HCT116 (cell line): ENCODE data around the gene UQCRQ. TPM values are rescaled to one million over a fixed set of nuclear protein-coding genes. Genes with fewer than 3 reads are reported as not detected.

Experiments
- ATAC-seq: fragments of 200-7000 bp; cut with Tn5 transposase; 2 replicates; pipeline ENCODE4 v1.9.1; 2020; ENCODE audit warnings: mild to moderate bottlenecking, moderate library complexity
- BruUV-seq: library from RNA; stranded (reverse); fragments of 400-500 nt; replicated peaks from 2 replicates; lab custom pipeline; 2021; lab: Mats Ljungman, UMichigan
- CTCF ChIA-PET: fragments of 300-600 bp; sonication (Branson Sonifier 250); formaldehyde crosslinking; loops from one replicate; lab custom pipeline; 2021; ENCODE audit warnings: antibody characterized with exemption; lab: Charles Lee
- POLR2A ChIA-PET: fragments of 300-600, 350-600 bp; sonication (Branson Sonifier 250); formaldehyde crosslinking; loops from one replicate; lab custom pipeline; 2021; ENCODE audit warnings: antibody characterized with exemption; lab: Charles Lee
- RAD21 ChIA-PET, 2 experiments: fragments of 300-600 bp; sonication (Branson Sonifier 250); formaldehyde crosslinking; loops; one replicate each; lab custom pipeline; 2023; ENCODE audit warnings: low total read pairs in 2 of 2; ENCODE audit not compliant: uncharacterized antibody in 2 of 2, unreplicated experiment in 2 of 2, low non-redundant PET in 1 of 2; lab: Charles Lee
- DNase-seq: peaks from one replicate; pipeline ENCODE4 v3.0.0-alpha.2; 2010; ENCODE audit warnings: low read depth, low spot score
- H2AFZ ChIP-seq: fragments of 200-600 bp; shearing (Covaris generic), sonication (generic); 2 replicates; pipeline ENCODE4 v1.6.1; 2017; ENCODE audit warnings: low read depth, mixed run types, mixed read lengths, antibody characterized with exemption, low read length; ENCODE audit not compliant: poor library complexity, severe bottlenecking
- H3K27ac ChIP-seq: 2 replicates; pipeline ENCODE4 v1.5.1; 2012; ENCODE audit warnings: low read depth, low read length
- H3K27me3 ChIP-seq: fragments of 200-600 bp; sonication (generic); 2 replicates; pipeline ENCODE4 v1.6.1; 2016; ENCODE audit warnings: mixed run types, low read length, mixed read lengths; ENCODE audit not compliant: insufficient read depth
- H3K36me3 ChIP-seq, 2 experiments: fragments of 200-500 bp in 1 of 2; fragments of 200-600 bp in 1 of 2; sonication (Bioruptor generic) in 1 of 2; sonication (generic) in 1 of 2; 2 replicates each; pipeline versions ENCODE4 v1.5.1 to v1.6.1; 2014 to 2016; ENCODE audit warnings: low read length in 2 of 2, inconsistent platforms in 1 of 2, mixed read lengths in 1 of 2, mixed run types in 1 of 2; ENCODE audit not compliant: insufficient read depth in 2 of 2, control insufficient read depth in 1 of 2
- H3K4me1 ChIP-seq, 2 experiments: fragments of 200-600 bp in 1 of 2; sonication (generic) in 1 of 2; 2 replicates each; pipeline versions ENCODE4 v1.5.1 to v1.6.1; 2012 to 2017; ENCODE audit warnings: low read length in 2 of 2, inconsistent platforms in 1 of 2, mild to moderate bottlenecking in 1 of 2, mixed read lengths in 1 of 2, mixed run types in 1 of 2, moderate library complexity in 1 of 2; ENCODE audit not compliant: insufficient read depth in 2 of 2, control insufficient read depth in 1 of 2
- H3K4me2 ChIP-seq: fragments of 200-600 bp; sonication (generic); 2 replicates; pipeline ENCODE4 v1.6.1; 2017; ENCODE audit warnings: mixed run types, low read length, mixed read lengths
- H3K4me3 ChIP-seq, 2 experiments: fragments of 200-600 bp in 1 of 2; sonication (generic) in 1 of 2; replicated peaks in 1 of 2; 2 replicates each; pipeline ENCODE4 v1.5.1; 2011 to 2016; ENCODE audit warnings: low read length in 2 of 2, control low read depth in 1 of 2, low read depth in 1 of 2, mild to moderate bottlenecking in 1 of 2, mixed read lengths in 1 of 2, mixed run types in 1 of 2
- H3K79me2 ChIP-seq: fragments of 200-600 bp; sonication (generic); 2 replicates; pipeline ENCODE4 v1.6.1; 2017; ENCODE audit warnings: mild to moderate bottlenecking, mixed run types, low read length, moderate library complexity, mixed read lengths; ENCODE audit not compliant: insufficient read depth
- H3K9ac ChIP-seq: fragments of 200-600 bp; sonication (generic); 2 replicates; pipeline ENCODE4 v1.6.1; 2016; ENCODE audit warnings: low read length, mixed read lengths
- H3K9me2 ChIP-seq: fragments of 200-600 bp; sonication (generic), shearing (Covaris generic); 2 replicates; pipeline ENCODE4 v1.6.1; 2017; ENCODE audit warnings: mixed run types, mild to moderate bottlenecking, moderate library complexity; ENCODE audit not compliant: insufficient read depth
- H3K9me3 ChIP-seq, 2 experiments: fragments of 200-500 bp in 1 of 2; fragments of 200-600 bp in 1 of 2; sonication (Bioruptor generic) in 1 of 2; sonication (generic) in 1 of 2; 2 replicates each; pipeline ENCODE4 v1.6.1; 2014 to 2017; ENCODE audit warnings: low read length in 2 of 2, mixed read lengths in 2 of 2, inconsistent platforms in 1 of 2, low read depth in 1 of 2, mild to moderate bottlenecking in 1 of 2, mixed run types in 1 of 2, moderate library complexity in 1 of 2; ENCODE audit not compliant: control insufficient read depth in 1 of 2, insufficient read depth in 1 of 2
- H4K20me1 ChIP-seq: fragments of 200-600 bp; sonication (generic), shearing (Covaris generic); 2 replicates; pipeline ENCODE4 v1.6.1; 2017; ENCODE audit warnings: mixed run types, mild to moderate bottlenecking, moderate library complexity; ENCODE audit not compliant: insufficient read depth
- EZH2phosphoT487 ChIP-seq: fragments of 200-600 bp; IDR thresholded peaks from 2 replicates; pipeline ENCODE4 v1.6.1; 2018; ENCODE audit warnings: antibody characterized with exemption, borderline replicate concordance
- FOSL1 ChIP-seq: IDR thresholded peaks from 2 replicates; pipeline ENCODE4 v1.6.1; 2012; ENCODE audit warnings: low read depth
- JUND ChIP-seq: IDR thresholded peaks from 2 replicates; pipeline ENCODE4 v1.6.1; 2012
- REST ChIP-seq: IDR thresholded peaks from 2 replicates; pipeline ENCODE4 v1.6.1; 2012; ENCODE audit warnings: low read depth
- SIN3A ChIP-seq: IDR thresholded peaks from 2 replicates; pipeline ENCODE4 v1.6.1; 2012; ENCODE audit warnings: low read depth
- SRF ChIP-seq: IDR thresholded peaks from 2 replicates; pipeline ENCODE4 v1.6.1; 2012; ENCODE audit warnings: low read depth
- ZBTB33 ChIP-seq: IDR thresholded peaks from 2 replicates; pipeline ENCODE4 v1.6.1; 2011; ENCODE audit warnings: mild to moderate bottlenecking, low read length, moderate library complexity; ENCODE audit not compliant: insufficient replicate concordance; ENCODE audit errors: extremely low read depth
- ZFX ChIP-seq: fragments of 450-650 bp; IDR thresholded peaks from 2 replicates; pipeline ENCODE4 v1.6.1; 2017
- ZNF274 ChIP-seq: fragments of 200-500 bp; sonication (Bioruptor generic); IDR thresholded peaks from 2 replicates; pipeline ENCODE4 v1.6.1; 2014; ENCODE audit warnings: mild to moderate bottlenecking, low read depth, low read length, inconsistent platforms
- intact Hi-C: fragments of 100-400 bp; cut with micrococcal nuclease; formaldehyde crosslinking; loops from 2 replicates; pipeline ENCODE4 v1.10.0; 2022
- total RNA-seq: library from RNA; stranded (reverse); gene quantifications from one replicate; pipeline ENCODE4 v1.2.1, GENCODE V29; 2021; ENCODE audit not compliant: unreplicated experiment

The UQCRQ gene
- total RNA-seq, 1 experiment from 2014 or later = 528 TPM

GRCh38 chr5:132870801-132871200, 4.4 kb downstream of the UQCRQ start (continued):
- TF ChIP-seq REST = no peak

GRCh38 chr5:132871459-132872284, 5.2 kb downstream of the UQCRQ start:
- DNase-seq (no peak), ATAC-seq (no peak)
- ChIA-PET CTCF (interaction anchor here (1.3 kb wide), 1 partner anchor 12 kb away, joined by 5 read pairs; no protein-coding TSS in a partner anchor), POLR2A (interaction anchor here (0.8 kb wide), 1 partner anchor 34 kb away, joined by 3 read pairs; no protein-coding TSS in a partner anchor), RAD21 (no interaction called here)
- Histone ChIP-seq H4K20me1 (no peaks in the 10 kb centered on the region), H3K9me3 (no peaks in the 10 kb centered on the region), H3K27me3 (no peaks in the 10 kb centered on the region), H3K36me3 (peaks cover 4 to 19% of the 10 kb centered on the region in 2 experiments; a peak in 2 of 4 replicates), H3K27ac (no peak overlapping the region), H3K4me3 (no peak overlapping the region), H3K9ac (no peak overlapping the region), H3K4me2 (no peak overlapping the region), H3K9me2 (no peaks in the 10 kb centered on the region), H2AFZ (no peak overlapping the region), H3K79me2 (peaks cover 23% of the 10 kb centered on the region), H3K4me1 (peaks cover 4 to 8% of the 10 kb centered on the region in 2 experiments; a peak in 3 of 4 replicates)
- intact Hi-C loops = no loop called here
- TF ChIP-seq SRF (no peak), ZNF274 (no peak), FOSL1 (no peak), ZFX (no peak), EZH2phosphoT487 (no peak), ZBTB33 (no peak), SIN3A (no peak), JUND (no peak)
- BruUV-seq = TSS peak; percentile 27
